Stimulated activated CD4-positive, alpha-beta T cell treated with anti-CD3 and anti-CD28 coated beads, Interleukin-12 subunit alpha, Interleukin-12 subunit beta, amount 100 ng/mL, for 48 hours (primary cell): Measurements from ENCODE around the gene CCNG2.

Experiments used
- DNase-seq, 3 donors: peaks; one replicate each; pipeline ENCODE4 v3.0.0-alpha.2; 2020; ENCODE audit warnings: low read depth in 2 of 3, low spot score in 1 of 3

CCNG2 gene

GRCh38 chr4:77146186-77147078 is 10.6 kb upstream of the CCNG2 start:
- no peak for DNase-seq

GRCh38 chr4:77147079-77147782 is 9.8 kb upstream of the CCNG2 start:
- DNase-seq: no peak

GRCh38 chr4:77148078-77148477 is 8.9 kb upstream of the CCNG2 start:
- DNase-seq: no peak

- no peak for DNase-seq
Observed at GRCh38 chr4:77149789-77150188, 7.2 kb upstream of the CCNG2 start.

- no peak for DNase-seq
Observed at GRCh38 chr4:77151241-77151640, 5.8 kb upstream of the CCNG2 start.

- no peak for DNase-seq
Observed at GRCh38 chr4:77152421-77152820, 4.6 kb upstream of the CCNG2 start.

GRCh38 chr4:77153006-77153405 is 4.0 kb upstream of the CCNG2 start:
- no peak for DNase-seq

- no peak for DNase-seq
Observed at GRCh38 chr4:77154065-77154464, 2.9 kb upstream of the CCNG2 start.

- no peak for DNase-seq
Observed at GRCh38 chr4:77154761-77155499, 2.1 kb upstream of the CCNG2 start.

GRCh38 chr4:77155631-77156452 is 1.2 kb upstream of the CCNG2 start:
- no peak for DNase-seq

GRCh38 chr4:77156533-77156911 is 485 bp upstream of the CCNG2 start:
- DNase-seq: peak; percentile 85 to 91 (median 90)

GRCh38 chr4:77157859-77158486 is 966 bp downstream of the CCNG2 start:
- peak; percentile 36 to 63 (median 55) for DNase-seq

- no peak for DNase-seq
Observed at GRCh38 chr4:77158487-77158861, 1.5 kb downstream of the CCNG2 start.

GRCh38 chr4:77159806-77160205 is 2.8 kb downstream of the CCNG2 start:
- no peak for DNase-seq

- no peak for DNase-seq
Observed at GRCh38 chr4:77163641-77164040, 6.6 kb downstream of the CCNG2 start.

GRCh38 chr4:77167173-77167572 is 10.2 kb downstream of the CCNG2 start:
- DNase-seq: no peak

GRCh38 chr4:77167866-77168265 is 10.9 kb downstream of the CCNG2 start:
- no peak for DNase-seq

GRCh38 chr4:77169481-77169880 is 12.5 kb downstream of the CCNG2 start:
- no peak for DNase-seq

GRCh38 chr4:77170926-77171325 is 13.9 kb downstream of the CCNG2 start:
- no peak for DNase-seq

- DNase-seq: no peak
Observed at GRCh38 chr4:77172336-77172735, 15.3 kb downstream of the CCNG2 start.
